Measurements from ENCODE around the gene NSG1. TPM values are rescaled to one million over a fixed set of nuclear protein-coding genes. Genes with fewer than 3 reads are reported as not detected.

NSG1 gene
- total and polyA plus RNA-seq, 2 of the 4 experiments (the other 2 are of a cell fraction) = 0.72 to 1.6 TPM

GRCh38 chr4:4396628-4397440 is 9.9 kb downstream of the NSG1 start:
- Histone ChIP-seq H2AK9ac (replicated peaks; ENCODE audit: low read depth, low read length, poor library complexity) (no peak overlapping the region), H3K9me3 (ENCODE audit: control insufficient read depth, insufficient read depth, low read length) (no peaks in the 10 kb centered on the region), H2AFZ (replicated peaks; ENCODE audit: low read length, poor library complexity) (peak overlapping the region; percentile 68), H4K91ac (ENCODE audit: insufficient read depth, low read depth, low read length) (peak overlapping the region; percentile 77), H3K4me1 (ENCODE audit: control insufficient read depth, insufficient read depth, low read length) (peaks cover 29% of the 10 kb centered on the region), H3K79me1 (ENCODE audit: low read depth in 1 of 2, low read length in 2 of 2) (no peaks in the 10 kb centered on the region), H3K27ac (ENCODE audit: insufficient read depth, low read length) (peak overlapping the region; percentile 89), H2AK5ac (ENCODE audit: low read depth, low read length) (peak overlapping the region; percentile 92), H2BK15ac (ENCODE audit: low read depth, low read length) (peak overlapping the region; percentile 82; the same call in 1 of the 3 replicates), H3K36me3 (ENCODE audit: control insufficient read depth, insufficient read depth, low read length) (no peaks in the 10 kb centered on the region), H3K4ac (ENCODE audit: low read depth, low read length) (peak overlapping the region; percentile 92), H4K8ac (ENCODE audit: low read depth in 2 of 2, low read length in 2 of 2) (peak overlapping the region; percentile 52 to 75), H3K18ac (ENCODE audit: low read depth, low read length) (peak overlapping the region; percentile 69), H3K9ac (ENCODE audit: low read depth, low read length) (no peak overlapping the region), H4K5ac (ENCODE audit: low read depth, low read length) (peak overlapping the region; percentile 49; the same call in 1 of the 2 replicates), H2BK5ac (ENCODE audit: low read depth, low read length, poor library complexity, severe bottlenecking) (peak overlapping the region; percentile 61), H3K14ac (replicated peaks; ENCODE audit: low read depth, low read length) (peak overlapping the region; percentile 73), H2BK120ac (ENCODE audit: low read depth, low read length) (peak overlapping the region; percentile 94), H4K20me1 (ENCODE audit: insufficient read depth, low read length) (no peaks in the 10 kb centered on the region), H3K23ac (ENCODE audit: low read depth, low read length) (peak overlapping the region; percentile 80; the same call in 1 of the 2 replicates), H3K27me3 (ENCODE audit: control insufficient read depth, insufficient read depth, low read length) (peaks cover 26% of the 10 kb centered on the region), H2BK20ac (ENCODE audit: low read depth, low read length) (peak overlapping the region; percentile 89), H3K4me2 (ENCODE audit: low read depth, low read length) (peak overlapping the region; percentile 59), H3K56ac (ENCODE audit: extremely low read depth, insufficient read depth, low read length) (no peak overlapping the region), H3K4me3 (ENCODE audit: insufficient read depth, low read depth, low read length) (no peak overlapping the region), H3K9me1 (ENCODE audit: insufficient read depth, low read length) (peaks cover 13% of the 10 kb centered on the region)
- in situ Hi-C loops (cut with MboI; ENCODE audit: low sequenced_read_pairs) = no loop called here
- ChIA-PET POLR2A (ENCODE audit: unreplicated experiment) (interaction anchor here (0.7 kb wide), 2 partner anchors 24 to 58 kb away, joined by 3 to 20 read pairs; no protein-coding TSS in a partner anchor), CTCF (interaction anchor here (0.8 kb wide), 1 partner anchor 84 kb away, joined by 3 read pairs; no protein-coding TSS in a partner anchor)
- dilution Hi-C loops (cut with HindIII; ENCODE audit: low sequenced_read_pairs, unreplicated experiment) = no loop called here
- no TSS peak for BruUV-seq (replicated peaks)
- DNase-seq (peak; percentile 42), ATAC-seq (ENCODE audit: low read depth) (peak; percentile 51)
- TF ChIP-seq RFX5 (IDR thresholded peaks at IDR 0.05; ENCODE audit: low read depth, low read length) (no peak), USF2 (IDR thresholded peaks at IDR 0.05; ENCODE audit: low read depth, low read length) (0 out of 2 replicates have a peak, but pooled peaks have one; percentile 10)
- intact Hi-C loops (cut with micrococcal nuclease) = loop anchor here (2.0 kb wide), 1 partner anchor 34 kb away; no protein-coding TSS in a partner anchor
- no CpG with 5 or more reads among the region's 19 CpGs for WGBS, 2 experiments (ENCODE audit: extremely low coverage in 2 of 2, insufficient read length in 1 of 2)
